ENCODE data around the gene PREPL.

DNA sequence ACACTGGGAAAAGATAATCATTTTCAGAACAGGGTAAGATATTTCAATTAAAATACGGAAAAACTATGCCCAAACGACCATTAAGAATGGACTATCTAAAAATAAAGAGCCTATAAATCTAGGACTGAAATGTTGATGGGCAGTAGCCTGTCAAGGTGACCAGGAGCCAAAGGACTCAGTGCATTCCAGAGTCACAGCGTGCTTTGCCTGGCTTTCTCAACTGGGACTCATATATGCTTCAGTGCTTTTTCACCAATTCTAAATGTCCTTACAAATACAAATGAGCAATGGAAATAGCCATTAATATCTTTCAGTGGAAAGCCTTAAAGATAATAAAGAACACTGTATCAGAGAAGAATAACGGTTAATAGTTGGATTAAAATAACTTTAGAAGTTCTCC is 35.4 kb downstream of the PREPL start:
- TF ChIP-seq, protein P1, sequence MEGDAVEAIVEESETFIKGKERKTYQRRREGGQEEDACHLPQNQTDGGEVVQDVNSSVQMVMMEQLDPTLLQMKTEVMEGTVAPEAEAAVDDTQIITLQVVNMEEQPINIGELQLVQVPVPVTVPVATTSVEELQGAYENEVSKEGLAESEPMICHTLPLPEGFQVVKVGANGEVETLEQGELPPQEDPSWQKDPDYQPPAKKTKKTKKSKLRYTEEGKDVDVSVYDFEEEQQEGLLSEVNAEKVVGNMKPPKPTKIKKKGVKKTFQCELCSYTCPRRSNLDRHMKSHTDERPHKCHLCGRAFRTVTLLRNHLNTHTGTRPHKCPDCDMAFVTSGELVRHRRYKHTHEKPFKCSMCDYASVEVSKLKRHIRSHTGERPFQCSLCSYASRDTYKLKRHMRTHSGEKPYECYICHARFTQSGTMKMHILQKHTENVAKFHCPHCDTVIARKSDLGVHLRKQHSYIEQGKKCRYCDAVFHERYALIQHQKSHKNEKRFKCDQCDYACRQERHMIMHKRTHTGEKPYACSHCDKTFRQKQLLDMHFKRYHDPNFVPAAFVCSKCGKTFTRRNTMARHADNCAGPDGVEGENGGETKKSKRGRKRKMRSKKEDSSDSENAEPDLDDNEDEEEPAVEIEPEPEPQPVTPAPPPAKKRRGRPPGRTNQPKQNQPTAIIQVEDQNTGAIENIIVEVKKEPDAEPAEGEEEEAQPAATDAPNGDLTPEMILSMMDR (IDR thresholded peaks at IDR 0.05): no peak
- TF ChIP-seq EZH2 (IDR thresholded peaks at IDR 0.05; ENCODE audit: borderline replicate concordance, insufficient read depth, low read depth, low read length, poor library complexity, severe bottlenecking): no peak

All from B cell (primary cell).